Hepatic stellate cell (primary cell): Measurements from ENCODE around the gene LDLRAD4.
A peak's percentile ranks its signal among the peaks of the same experiment; 100 is the strongest.

Source experiments
- DNase-seq: peaks from one replicate; pipeline ENCODE4 v3.0.0; 2011; ENCODE audit warnings: low spot score

LDLRAD4 gene

DNA sequence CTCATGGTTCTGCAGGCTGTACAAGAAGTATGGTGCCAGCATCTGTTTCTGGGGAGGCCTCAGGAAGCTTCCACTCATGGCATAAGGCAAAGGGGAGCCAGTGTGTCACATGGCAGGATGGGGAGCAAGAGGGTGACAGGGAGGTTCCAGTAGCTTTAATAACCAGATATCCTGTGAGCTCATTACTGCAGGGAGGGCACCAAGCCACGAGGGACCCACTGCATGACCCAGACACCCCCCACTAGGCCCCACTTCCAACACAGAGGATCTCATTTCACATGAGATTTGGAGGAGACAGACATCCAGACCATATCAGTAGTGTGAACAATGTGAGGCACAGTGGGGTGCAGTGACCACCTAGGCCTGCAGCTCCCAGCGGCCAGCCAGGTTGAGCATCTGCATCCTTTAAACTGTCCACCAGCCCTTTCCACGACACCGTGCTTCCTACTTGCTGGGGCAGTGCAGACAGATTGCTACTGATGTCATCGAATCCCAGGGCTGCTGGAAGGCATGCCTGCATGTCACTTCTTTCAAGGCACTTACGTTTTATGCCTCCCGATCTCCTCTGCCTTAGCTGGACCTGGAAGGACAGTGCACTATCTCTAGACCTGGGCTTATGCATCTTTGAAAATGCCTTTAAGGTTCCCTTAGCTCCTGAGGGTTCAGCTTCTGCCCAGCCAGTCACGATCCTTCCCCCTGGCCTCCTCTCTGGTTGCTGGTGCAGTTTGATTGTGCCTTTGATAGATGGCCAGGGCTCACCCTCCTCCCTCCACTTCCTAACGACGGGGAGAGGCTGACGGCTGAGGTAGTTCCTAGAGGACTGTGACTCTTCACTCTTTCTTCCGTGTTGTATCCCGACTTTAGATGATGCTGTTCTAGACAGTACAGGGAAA is 333.5 kb downstream of the LDLRAD4 start:
- DNase-seq, result no peak

DNA sequence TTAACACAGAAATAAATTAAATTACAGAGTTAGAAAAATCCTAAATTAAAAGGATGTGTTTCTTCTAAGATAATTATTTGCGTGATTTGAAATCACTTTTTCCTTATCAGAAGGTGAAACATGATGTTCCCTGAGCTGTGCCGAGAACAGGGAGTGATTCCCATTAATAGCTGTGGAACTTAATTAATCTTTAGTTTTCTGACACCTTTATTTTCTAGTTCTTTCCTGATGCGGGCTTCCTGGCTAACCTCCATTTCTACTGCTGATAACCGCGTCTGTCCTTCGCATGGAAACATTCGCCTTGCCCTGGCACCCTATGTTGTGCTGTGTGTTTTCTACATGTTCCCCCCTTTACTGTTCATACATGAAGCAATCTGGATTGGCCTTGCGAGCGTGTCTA is 334.9 kb downstream of the LDLRAD4 start:
- DNase-seq, result no peak

DNA sequence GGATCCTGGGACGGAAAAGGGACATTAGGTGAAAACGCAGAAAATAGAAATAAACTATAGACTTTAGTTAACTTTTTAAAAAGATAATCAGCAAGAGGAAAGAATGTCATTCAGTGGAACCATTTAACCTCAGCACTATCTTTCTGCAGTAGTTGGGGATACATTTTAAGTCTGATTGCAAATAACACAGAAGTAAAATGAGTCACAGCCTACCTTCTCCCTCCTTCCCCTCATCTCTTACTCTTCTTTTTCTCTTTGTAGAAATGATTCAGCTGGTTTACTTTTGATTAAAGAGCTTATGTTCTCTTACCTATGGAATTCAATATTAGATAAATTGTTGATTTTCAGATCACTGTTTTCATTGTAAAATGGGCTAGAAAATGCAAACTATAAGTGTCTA is 336.6 kb downstream of the LDLRAD4 start:
- no peak for DNase-seq

DNA sequence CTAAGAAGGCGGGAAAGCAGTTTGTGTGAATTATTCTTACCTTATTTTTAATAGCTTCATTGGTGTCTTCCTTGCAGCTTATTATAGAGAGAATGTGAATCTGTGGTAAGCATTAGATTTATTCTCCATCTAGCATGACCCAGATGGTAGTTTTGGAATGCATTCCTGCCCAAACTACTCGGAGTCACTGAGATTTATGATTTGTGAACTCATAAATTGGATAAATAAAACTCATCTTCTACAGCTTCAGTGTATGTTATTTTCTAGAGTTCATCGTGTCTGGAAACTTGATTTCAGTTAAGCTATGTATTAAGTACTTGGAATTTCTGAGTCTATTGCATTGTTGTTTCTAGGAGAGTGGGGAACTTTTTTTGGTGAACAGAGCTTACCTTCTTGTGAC is 337.3 kb downstream of the LDLRAD4 start:
- no peak for DNase-seq

DNA sequence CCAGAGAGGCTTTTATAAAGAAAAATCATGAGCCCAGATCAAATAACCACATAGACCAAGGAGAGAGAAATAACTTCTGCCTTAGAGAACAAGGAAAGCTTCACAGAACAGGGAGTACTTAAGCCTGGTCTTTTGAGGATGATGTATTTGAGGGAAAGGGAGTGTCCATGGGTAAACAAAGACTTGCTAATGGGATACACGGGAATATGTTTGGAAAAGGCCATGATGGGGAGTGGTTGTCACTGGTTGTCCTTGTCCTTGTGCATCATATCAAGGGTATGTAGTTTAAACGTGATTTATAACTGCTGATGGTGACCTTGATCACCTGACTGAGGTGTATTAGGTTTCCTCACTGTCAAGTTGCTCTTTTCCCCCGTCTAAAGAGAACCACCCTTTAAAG is 337.9 kb downstream of the LDLRAD4 start:
- no peak for DNase-seq

DNA sequence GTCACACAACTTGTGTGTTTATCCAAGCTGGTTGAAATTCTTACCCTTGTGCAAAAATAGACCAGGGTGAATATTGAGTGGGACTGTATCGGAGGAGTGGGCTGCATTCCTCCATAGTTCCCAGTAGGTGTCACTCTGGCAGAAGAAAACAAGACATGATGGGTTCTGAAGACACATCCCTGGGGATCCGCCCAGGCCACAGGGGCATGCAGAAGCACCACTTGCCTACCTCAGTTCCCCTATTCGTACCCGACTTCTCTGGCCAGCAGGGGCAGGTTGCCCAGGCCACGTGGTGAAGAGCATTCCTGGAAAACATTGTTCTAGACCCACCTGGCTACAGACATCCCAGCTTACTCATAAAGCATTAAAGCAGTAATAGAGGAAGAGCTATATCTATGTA is 339.6 kb downstream of the LDLRAD4 start:
- peak; percentile 20 for DNase-seq

DNA sequence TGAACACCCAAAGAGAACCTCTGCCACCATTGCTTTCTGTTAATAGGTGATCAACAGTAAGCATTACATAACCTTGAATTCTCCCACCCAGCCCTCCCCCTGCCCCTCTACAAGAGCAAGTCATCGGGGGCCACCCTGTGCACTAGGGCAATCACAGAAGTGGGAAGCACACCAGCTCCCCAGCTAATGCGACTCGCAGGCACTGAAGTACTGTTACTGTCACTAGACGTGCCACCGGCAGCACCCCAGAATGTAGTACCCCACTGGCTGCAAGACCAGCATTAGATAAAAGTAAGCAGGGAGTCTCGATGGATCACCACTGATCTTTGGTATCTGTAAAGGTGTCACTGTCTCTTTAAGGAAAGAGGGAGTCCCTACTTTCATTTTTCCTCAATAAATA is 340.2 kb downstream of the LDLRAD4 start:
- DNase-seq, result no peak

DNA sequence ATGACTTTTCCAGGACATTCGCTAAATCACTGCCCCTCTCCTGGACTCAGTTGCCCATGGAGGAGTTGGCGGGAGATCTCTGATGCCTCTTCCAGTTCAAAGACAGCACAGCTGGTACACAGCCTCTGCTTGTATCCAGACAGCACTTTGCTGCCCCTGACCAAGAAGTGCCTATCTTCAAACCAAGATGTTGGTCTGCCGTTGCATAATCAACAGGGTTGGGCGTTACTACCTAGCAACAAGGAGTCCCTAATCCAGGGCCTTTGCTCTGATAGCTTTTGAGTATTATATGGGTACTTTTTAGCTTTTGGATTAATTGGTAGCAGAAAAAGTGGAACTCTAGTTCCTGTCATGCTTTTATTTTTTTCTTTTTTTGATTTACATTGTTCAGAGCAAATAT is 341.2 kb downstream of the LDLRAD4 start:
- no peak for DNase-seq

DNA sequence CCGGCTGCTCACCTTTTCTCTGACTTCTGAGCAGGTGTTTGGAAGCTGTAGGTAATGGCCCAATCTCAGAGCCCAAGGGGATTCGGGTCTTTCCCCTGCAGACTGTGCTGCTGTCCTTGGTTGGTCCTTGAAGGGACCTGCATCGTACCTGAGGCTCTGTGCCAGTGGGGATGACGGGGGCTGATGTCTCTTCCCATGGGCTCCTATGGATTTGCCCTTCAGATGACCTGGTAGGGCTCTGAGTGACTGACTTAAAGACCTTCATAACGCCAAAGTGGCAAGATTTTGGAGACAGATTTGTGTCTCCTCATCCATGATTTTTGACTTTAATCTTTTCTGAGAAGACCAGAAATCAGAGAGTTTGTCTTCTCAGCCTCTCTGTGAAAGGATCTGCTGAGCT is 341.7 kb downstream of the LDLRAD4 start:
- no peak for DNase-seq

DNA sequence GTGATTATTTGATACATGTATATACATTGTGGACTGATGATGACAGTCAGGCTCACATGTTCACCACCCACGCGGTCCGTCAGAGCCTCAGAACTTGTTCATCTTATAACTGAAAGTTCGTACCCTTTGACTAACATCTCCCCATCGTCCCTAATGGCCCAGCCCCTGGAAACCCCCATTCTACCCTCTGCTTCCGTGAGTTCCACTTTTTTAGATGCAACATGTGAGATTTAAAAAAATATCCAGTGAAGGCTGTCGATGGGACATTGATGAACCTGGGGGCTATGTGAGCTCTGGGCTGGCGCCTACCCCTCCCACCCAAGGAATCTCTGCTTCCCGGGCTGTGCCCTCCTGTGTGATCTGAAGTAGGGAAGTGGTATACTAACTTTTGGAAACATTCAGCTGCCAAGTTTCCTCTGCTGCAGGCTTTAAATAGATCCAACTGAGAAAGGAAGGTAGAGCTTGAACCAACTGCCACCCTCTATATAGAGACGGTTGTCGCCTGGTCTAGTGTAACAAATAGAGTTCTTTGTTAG is 344.0 kb downstream of the LDLRAD4 start:
- DNase-seq, result no peak

DNA sequence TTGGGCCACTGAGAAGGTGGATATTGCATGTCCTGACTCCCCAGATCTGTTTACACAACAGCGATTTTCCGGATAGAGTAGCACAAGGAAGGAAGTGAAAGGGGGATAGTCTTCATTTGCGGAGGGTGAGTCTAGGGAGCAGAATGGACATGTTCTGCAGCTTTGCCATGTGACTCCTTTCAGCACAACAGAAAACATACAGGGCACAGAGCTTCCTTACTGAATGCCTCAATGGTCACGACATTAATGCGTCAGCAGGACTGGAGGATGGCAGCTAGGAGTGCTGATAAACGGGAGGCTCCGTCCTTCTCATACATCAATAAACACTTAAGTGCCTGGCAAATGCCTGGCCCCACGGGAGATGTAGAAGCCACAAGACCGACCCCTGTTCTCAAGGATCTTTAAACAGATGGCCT is 344.8 kb downstream of the LDLRAD4 start:
- DNase-seq, result no peak

DNA sequence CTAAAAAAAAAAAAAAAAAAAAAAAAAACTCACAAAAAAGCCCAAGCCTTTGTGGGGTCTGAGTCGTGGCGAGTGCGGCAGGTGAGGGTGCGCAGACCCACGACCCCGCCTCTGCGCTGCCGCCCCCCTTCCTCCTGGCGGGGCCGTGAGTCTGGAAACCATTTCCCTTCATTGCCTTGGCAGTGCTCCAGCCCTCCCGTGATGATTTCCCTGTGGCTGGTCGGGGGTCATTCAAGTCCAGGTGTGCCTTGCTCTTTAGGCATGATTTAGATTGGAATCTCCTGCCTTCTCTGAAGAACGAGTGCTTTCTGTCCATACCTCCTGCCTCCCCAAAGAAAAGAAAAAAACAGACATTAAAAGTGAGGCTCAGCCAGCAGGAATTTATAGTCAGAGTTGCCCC is 346.0 kb downstream of the LDLRAD4 start:
- DNase-seq, result no peak

DNA sequence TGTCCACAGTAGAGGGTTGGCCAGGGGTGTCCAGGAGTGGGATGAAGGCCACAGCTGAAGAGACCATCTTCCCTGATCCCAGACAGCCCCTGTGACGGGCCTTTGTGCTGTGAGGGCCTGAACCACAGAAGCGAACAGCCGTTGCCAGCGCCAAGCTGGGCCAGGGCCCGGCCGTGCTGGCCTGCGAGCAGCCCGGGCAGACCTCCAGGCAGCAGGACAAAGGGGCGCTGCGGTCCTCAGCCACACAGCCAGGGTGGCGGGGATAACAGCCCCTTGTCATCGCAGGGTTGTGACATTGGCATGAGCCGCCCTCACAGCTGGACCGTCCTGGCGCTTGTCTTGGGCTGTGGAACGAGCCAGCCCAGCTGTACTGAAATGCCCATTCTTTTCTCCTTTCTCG is 346.7 kb downstream of the LDLRAD4 start:
- no peak for DNase-seq

DNA sequence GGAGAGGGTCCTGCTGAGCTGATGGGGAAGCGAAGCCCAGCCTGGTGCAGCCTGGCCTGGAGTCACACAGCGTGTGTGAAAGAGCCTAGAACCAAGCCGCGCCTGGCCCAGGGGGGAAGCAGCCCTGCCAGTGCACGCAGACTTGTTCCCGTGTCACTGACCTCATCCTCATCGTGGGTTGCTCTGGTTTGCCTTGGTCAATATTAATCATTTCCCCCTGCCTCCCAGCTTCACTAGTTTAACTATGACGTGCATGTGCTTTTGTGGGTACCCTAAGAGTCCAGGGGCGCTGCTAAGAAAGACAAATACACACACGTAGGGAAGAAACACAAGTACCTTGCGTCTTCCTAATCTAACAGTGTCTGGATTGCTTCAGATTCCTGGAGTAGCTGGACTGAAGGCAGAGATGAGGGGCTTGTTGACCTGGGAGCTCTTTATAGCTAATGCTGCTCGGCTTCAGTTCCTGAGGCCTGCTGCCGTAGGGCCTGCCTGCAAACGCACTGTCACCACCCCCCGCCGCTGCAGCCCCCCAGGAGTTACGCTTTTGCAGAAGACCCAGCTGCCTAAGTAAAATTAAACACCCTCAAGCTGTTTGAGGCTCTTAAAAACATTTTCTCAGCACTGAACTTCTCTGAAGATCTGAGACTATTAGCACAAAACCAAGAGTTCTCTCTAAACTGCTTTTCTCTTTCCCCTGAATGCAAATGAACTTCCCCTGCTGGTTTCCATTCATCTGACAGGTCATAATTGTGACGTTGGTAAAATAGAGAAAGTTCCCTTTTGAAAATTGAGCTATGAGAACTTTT is 348.6 kb downstream of the LDLRAD4 start:
- no peak for DNase-seq

DNA sequence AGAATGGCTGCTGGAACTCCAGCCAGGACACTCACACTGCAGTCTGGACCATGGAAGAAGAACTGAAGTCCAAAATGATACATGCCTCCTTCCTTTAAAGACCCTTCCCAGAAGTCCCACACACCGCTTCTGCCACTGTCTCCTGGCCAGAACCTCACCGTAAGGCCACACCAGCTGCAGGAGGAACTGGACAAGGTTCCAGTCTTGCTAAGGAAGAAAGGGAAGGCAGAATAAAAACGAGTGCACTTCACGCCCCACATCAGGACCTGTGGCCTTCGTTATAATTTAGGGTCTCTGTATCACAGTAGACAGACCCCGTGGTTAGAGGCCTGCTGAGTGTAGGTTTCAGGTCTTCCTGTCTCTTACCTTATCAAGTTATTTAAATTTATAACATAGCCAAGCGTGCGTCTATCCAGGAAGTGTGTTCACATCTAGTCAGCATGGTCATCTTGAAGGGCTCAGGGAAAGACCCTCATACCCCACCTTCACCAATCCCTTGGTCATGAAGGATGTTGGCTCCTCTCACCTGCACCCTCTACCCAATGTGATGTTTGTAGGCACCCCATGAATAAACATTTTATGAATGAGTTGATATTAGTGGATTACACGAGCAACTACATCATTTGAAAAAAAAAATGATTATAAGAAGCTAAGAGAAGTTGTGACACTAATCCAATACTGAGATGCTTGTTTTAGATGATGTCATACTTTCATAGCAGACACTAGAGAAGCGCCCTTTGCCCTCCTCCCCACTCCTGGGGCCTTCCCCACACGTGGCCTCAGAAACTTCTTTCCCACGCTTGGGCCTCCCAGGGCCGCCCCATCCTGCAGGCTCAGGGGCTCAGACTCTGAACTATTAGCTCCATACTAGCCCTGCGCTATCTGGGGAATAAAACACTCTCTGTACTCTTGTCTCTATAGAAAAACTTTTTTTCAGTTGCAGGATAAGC is 350.2 kb downstream of the LDLRAD4 start:
- DNase-seq, result no peak

DNA sequence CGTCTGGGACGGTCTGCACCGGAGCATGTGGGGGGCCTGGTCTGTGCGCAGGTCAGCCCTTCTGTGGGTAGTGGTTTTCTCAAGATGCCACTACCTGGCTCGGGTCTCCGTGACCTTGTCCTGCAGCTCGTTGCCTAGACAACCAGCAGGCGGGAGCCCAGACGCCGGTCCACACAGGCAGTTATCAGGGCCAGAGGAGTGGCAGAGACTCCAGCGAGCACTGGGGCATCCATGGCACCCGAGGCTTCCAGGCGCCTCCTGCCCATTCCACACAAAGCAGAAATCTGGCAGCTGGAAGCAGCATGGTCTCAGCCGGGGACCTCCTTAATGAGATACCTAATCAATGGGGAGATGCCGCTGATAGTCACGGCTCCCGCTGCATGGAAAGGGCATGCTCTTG is 351.7 kb downstream of the LDLRAD4 start:
- DNase-seq, result no peak

DNA sequence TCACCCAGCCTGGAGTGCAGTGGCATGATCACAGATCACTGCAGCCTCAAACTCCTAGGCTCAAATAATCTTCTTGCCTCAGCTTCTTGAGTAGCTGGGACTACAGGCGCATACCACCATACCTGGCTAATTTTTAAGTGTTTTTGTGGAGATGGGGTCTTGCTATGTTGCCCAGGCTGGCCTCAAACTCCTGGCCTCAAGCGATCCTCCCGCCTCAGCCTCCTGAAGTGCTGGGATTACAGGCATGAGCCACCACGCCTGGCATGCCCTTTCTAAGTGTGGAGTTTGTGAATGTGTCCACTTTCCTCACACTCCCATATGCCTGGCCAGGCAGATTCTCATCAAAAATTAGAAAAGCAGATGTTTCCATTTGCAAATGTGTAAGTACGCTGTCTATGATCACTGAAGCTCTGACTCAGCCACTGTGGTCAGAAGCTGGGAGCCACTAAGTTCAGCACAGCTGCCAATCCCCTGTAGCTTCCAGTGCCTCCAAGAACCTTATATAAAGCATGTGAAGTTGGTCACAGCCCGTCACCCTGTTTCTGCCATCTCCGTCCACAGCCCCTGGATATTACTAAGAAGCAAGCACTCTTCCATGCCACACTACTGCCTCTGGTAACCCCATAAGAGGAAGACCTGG is 352.4 kb downstream of the LDLRAD4 start:
- no peak for DNase-seq

DNA sequence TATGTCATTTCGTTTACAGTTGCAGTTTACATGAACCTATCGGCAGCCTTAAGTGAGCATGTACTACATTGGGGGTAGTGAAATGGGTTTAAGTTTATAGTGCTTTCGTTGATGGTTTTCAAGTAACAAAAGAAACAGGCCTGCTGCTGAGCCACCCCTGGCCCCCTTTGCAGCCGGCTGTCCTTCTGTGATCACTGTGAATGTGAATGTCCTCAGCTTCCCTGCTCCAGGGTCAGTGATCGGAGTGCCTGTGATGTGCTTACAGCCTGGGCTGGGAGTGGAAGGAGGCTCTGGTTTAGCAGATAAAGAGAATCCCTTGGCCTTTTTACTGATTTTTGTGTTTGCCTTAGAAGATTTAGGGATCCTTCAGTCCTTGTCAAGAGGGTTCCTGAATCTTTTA is 353.6 kb downstream of the LDLRAD4 start:
- no peak for DNase-seq

DNA sequence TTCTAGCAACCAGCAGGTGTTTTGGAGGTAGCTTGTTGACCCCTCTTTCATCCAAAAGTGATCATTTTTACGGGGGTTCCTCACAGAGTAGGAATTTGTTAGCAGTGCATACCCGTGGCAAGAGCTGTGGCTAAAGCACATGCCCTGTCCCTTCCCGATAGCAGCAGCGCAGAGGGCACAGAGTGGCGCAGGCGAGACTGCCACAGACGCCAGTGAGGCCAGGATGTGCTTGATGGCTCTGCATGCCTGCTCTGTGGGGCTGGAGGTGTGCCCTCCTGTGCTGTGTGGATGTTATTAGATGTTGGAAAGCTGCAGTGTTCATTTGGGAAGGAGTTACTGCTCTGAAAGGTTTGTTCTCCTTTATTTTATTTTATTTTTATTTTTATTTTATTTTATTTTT is 354.2 kb downstream of the LDLRAD4 start:
- no peak for DNase-seq

DNA sequence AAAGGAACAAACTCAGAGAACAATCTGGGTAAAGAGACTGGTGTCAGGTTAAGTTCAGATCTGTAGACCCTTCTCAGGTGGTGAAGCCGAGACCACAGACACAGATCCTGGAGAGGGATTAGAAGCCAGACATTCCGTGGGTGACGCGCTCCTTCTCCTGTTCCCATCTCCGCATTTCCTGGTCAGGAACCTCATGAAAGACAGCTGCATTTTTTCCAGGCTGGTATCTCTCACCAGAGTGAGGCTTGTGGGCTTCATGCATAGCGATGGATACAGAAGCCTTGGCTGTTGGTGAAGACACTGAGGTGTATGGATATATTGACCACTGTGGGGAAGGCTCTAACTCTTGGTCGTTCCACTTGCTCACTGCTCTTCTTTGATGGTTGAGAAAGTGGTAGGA is 355.2 kb downstream of the LDLRAD4 start:
- DNase-seq, result no peak

DNA sequence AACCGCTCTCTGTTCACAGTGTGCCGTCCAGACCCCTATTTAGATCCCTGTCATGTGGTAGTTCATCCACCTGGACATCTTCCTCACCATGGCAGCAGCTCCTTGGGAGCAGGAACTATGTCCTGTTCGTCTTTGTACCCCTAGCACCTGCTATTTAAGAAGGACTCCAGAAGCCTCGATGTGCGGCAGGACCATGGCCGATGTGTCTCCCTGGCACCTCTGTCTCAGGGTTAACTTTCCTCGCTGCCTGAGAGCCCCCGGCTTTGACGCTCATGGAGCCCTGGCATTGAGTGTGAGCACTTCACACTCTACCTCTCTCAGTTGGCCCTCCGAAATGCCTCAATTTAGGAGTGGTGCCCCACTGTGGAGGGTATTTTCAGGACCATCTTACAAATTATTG is 355.8 kb downstream of the LDLRAD4 start:
- DNase-seq, result no peak
